HL-60 (cell line): ENCODE results near the gene ZSCAN2.

Experiments
- CTCF ChIP-seq: IDR thresholded peaks from one replicate; pipeline ENCODE4 v1.5.1; 2011; ENCODE audit warnings: low read length, control low read depth, inconsistent platforms; ENCODE audit not compliant: insufficient read depth
- GABPA ChIP-seq: IDR thresholded peaks from 2 replicates; pipeline ENCODE4 v1.6.1; 2012; ENCODE audit warnings: low read depth
- POLR2AphosphoS5 ChIP-seq: IDR thresholded peaks from 2 replicates; pipeline ENCODE4 v1.6.1; 2012; ENCODE audit warnings: low read depth
- REST ChIP-seq: IDR thresholded peaks from 2 replicates; pipeline ENCODE4 v1.6.1; 2012; ENCODE audit warnings: low read depth; ENCODE audit not compliant: insufficient replicate concordance

GRCh38 chr15:84600331-84600686 is 500 bp upstream of the ZSCAN2 start:
- TF ChIP-seq CTCF: no peak
- no peak for TF ChIP-seq REST
- TF ChIP-seq GABPA: no peak
- no peak for TF ChIP-seq POLR2AphosphoS5
